H1 (cell line): ENCODE data around the gene PARP15. TPM values are rescaled to one million over a fixed set of nuclear protein-coding genes. Genes with fewer than 3 reads are reported as not detected.

ENCODE experiments used
- CTCF ChIA-PET: fragments of 300-600 bp; sonication (Branson Sonifier 250); formaldehyde crosslinking; loops from one replicate; lab custom pipeline; 2021; ENCODE audit not compliant: partially characterized antibody; lab: Charles Lee
- POLR2A ChIA-PET: fragments of 300-600 bp; sonication (Branson Sonifier 250); formaldehyde crosslinking; loops from one replicate; lab custom pipeline; 2021; ENCODE audit warnings: inconsistent platforms; ENCODE audit not compliant: partially characterized antibody; lab: Charles Lee
- DNase-seq, 2 experiments: peaks; one replicate each; pipeline versions ENCODE4 v3.0.0 to v3.0.0-alpha.2; 2010 to 2022; ENCODE audit warnings: low spot score in 2 of 2, low read depth in 1 of 2, mixed read lengths in 1 of 2
- FAIRE-seq: peaks from 2 replicates; lab custom pipeline; 2011; peaks lifted over from hg19 to GRCh38; lab: Jason Lieb, UNC
- H2AFZ ChIP-seq: 2 replicates; pipeline ENCODE4 v1.8.1; 2012; ENCODE audit warnings: low read length, inconsistent platforms
- H2AK5ac ChIP-seq: 2 replicates; pipeline ENCODE4 v1.6.1; 2013; ENCODE audit warnings: low read depth, low read length
- H2BK120ac ChIP-seq: replicated peaks from 2 replicates; pipeline ENCODE3; 2013; ENCODE audit warnings: low read depth, low read length, inconsistent platforms
- H2BK12ac ChIP-seq: 2 replicates; pipeline ENCODE4 v1.6.1; 2013; ENCODE audit warnings: low read depth, low read length
- H2BK15ac ChIP-seq: 2 replicates; pipeline ENCODE4 v1.6.1; 2013; ENCODE audit warnings: low read length
- H2BK20ac ChIP-seq: 2 replicates; pipeline ENCODE4 v1.6.1; 2013; ENCODE audit warnings: low read length
- H2BK5ac ChIP-seq: 2 replicates; pipeline ENCODE4 v1.6.1; 2013; ENCODE audit warnings: low read depth, low read length
- H3K14ac ChIP-seq: 2 replicates; pipeline ENCODE4 v1.6.1; 2013; ENCODE audit warnings: inconsistent platforms; ENCODE audit not compliant: insufficient read length
- H3K18ac ChIP-seq: 2 replicates; pipeline ENCODE4 v1.6.1; 2013; ENCODE audit warnings: low read length; ENCODE audit errors: extremely low read depth
- H3K23ac ChIP-seq: 2 replicates; pipeline ENCODE4 v1.6.1; 2013; ENCODE audit warnings: inconsistent platforms; ENCODE audit not compliant: insufficient read length
- H3K23me2 ChIP-seq: 2 replicates; pipeline ENCODE4 v1.6.1; 2013; ENCODE audit warnings: low read depth, low read length
- H3K27ac ChIP-seq: 2 replicates; pipeline ENCODE4 v1.6.1; 2011; ENCODE audit warnings: low read depth, low read length, inconsistent platforms
- H3K27me3 ChIP-seq, 4 experiments: replicated peaks in 1 of 4; 1 replicate in 1 of 4; 2 replicates in 3 of 4; pipeline versions ENCODE4 v1.6.1 to v1.8.1; 2011 to 2013; ENCODE audit warnings: low read length in 3 of 4, mild to moderate bottlenecking in 3 of 4, inconsistent platforms in 2 of 4, mixed read lengths in 2 of 4, moderate library complexity in 1 of 4; ENCODE audit not compliant: control insufficient read depth in 3 of 4, insufficient read depth in 3 of 4; ENCODE audit errors: extremely low read depth in 1 of 4
- H3K36me3 ChIP-seq, 4 experiments: 2 replicates each; pipeline versions ENCODE4 v1.6.1 to v1.8.1; 2011 to 2013; ENCODE audit warnings: mild to moderate bottlenecking in 4 of 4, low read length in 3 of 4, moderate library complexity in 2 of 4, control low read depth in 1 of 4, inconsistent platforms in 1 of 4; ENCODE audit not compliant: insufficient read depth in 4 of 4, control insufficient read depth in 2 of 4
- H3K4ac ChIP-seq: replicated peaks from 2 replicates; pipeline ENCODE3; 2013; ENCODE audit warnings: low read length, low read depth, mixed read lengths, inconsistent platforms; ENCODE audit not compliant: insufficient read length
- H3K4me1 ChIP-seq, 4 experiments: replicated peaks in 1 of 4; 1 replicate in 1 of 4; 2 replicates in 3 of 4; pipeline versions ENCODE4 v1.6.1 to v1.8.1; 2011 to 2013; ENCODE audit warnings: low read length in 3 of 4, inconsistent platforms in 2 of 4, mixed read lengths in 1 of 4; ENCODE audit not compliant: insufficient read depth in 4 of 4, control insufficient read depth in 3 of 4
- H3K4me2 ChIP-seq, 2 experiments: 2 replicates each; pipeline versions ENCODE4 v1.6.1 to v1.8.1; 2011 to 2013; ENCODE audit warnings: low read depth in 2 of 2, low read length in 2 of 2, control low read depth in 1 of 2, inconsistent platforms in 1 of 2, mild to moderate bottlenecking in 1 of 2; ENCODE audit not compliant: insufficient read depth in 1 of 2
- H3K4me3 ChIP-seq, 4 experiments: fragments of 200-600, 300-600 bp in 1 of 4; sonication (generic), shearing (Covaris generic), sonication (Bioruptor Twin) in 1 of 4; 2 replicates each; pipeline versions ENCODE4 v1.5.1 to v1.8.1; 2011 to 2016; ENCODE audit warnings: low read length in 4 of 4, low read depth in 3 of 4, control low read depth in 2 of 4, inconsistent platforms in 2 of 4, mild to moderate bottlenecking in 2 of 4, mixed read lengths in 1 of 4, moderate library complexity in 1 of 4; ENCODE audit not compliant: insufficient read depth in 2 of 4; ENCODE audit errors: extremely low read depth in 1 of 4
- H3K56ac ChIP-seq: replicated peaks from 2 replicates; pipeline ENCODE3; 2013; ENCODE audit warnings: low read depth, mild to moderate bottlenecking, mixed read lengths, low read length, inconsistent platforms; ENCODE audit not compliant: insufficient read length
- H3K79me1 ChIP-seq: 2 replicates; pipeline ENCODE4 v1.6.1; 2013; ENCODE audit warnings: low read depth, low read length, control low read depth
- H3K79me2 ChIP-seq, 2 experiments: 2 replicates each; pipeline versions ENCODE4 v1.6.1 to v1.8.1; 2012 to 2013; ENCODE audit warnings: low read length in 2 of 2, mild to moderate bottlenecking in 2 of 2, inconsistent platforms in 1 of 2; ENCODE audit not compliant: insufficient read depth in 2 of 2, control insufficient read depth in 1 of 2
- H3K9ac ChIP-seq, 4 experiments: replicated peaks in 1 of 4; 1 replicate in 1 of 4; 2 replicates in 3 of 4; pipeline versions ENCODE4 v1.6.1 to v1.8.1; 2011 to 2013; ENCODE audit warnings: low read depth in 3 of 4, low read length in 3 of 4, control low read depth in 2 of 4, mild to moderate bottlenecking in 2 of 4, moderate library complexity in 2 of 4, inconsistent platforms in 1 of 4; ENCODE audit errors: extremely low read depth in 1 of 4
- H3K9me3 ChIP-seq, 2 experiments: 2 replicates each; pipeline versions ENCODE4 v1.6.1 to v1.8.1; 2012 to 2013; ENCODE audit warnings: mild to moderate bottlenecking in 2 of 2, moderate library complexity in 2 of 2, control low read depth in 1 of 2, inconsistent platforms in 1 of 2, low read depth in 1 of 2, low read length in 1 of 2, mixed read lengths in 1 of 2; ENCODE audit not compliant: insufficient read depth in 2 of 2
- H4K20me1 ChIP-seq, 2 experiments: replicated peaks in 1 of 2; 2 replicates each; pipeline versions ENCODE3 to v1.8.1; 2011 to 2013; ENCODE audit warnings: inconsistent platforms in 2 of 2, low read length in 2 of 2, mild to moderate bottlenecking in 1 of 2; ENCODE audit not compliant: insufficient read depth in 2 of 2, control insufficient read depth in 1 of 2
- H4K5ac ChIP-seq: 2 replicates; pipeline ENCODE4 v1.6.1; 2013; ENCODE audit warnings: low read length, low read depth, mixed read lengths, inconsistent platforms; ENCODE audit not compliant: insufficient read length
- H4K8ac ChIP-seq: 2 replicates; pipeline ENCODE4 v1.8.0; 2013; ENCODE audit warnings: mild to moderate bottlenecking, moderate library complexity, low read length, inconsistent platforms; ENCODE audit not compliant: insufficient read depth; ENCODE audit errors: extremely low read depth
- H4K91ac ChIP-seq: replicated peaks from 2 replicates; pipeline ENCODE3; 2013; ENCODE audit warnings: low read length, mixed read lengths, inconsistent platforms; ENCODE audit not compliant: insufficient read length
- KDM1A ChIP-seq: fragments of 200-600, 300-600 bp; sonication (generic); IDR thresholded peaks from 2 replicates; pipeline ENCODE4 v1.7.1; 2016; ENCODE audit warnings: mild to moderate bottlenecking, low read length, borderline replicate concordance
- KDM4A ChIP-seq: IDR thresholded peaks from one replicate; pipeline ENCODE4 v1.7.1; 2012; ENCODE audit warnings: low read depth, mild to moderate bottlenecking, moderate library complexity, low read length, inconsistent platforms; ENCODE audit not compliant: severe bottlenecking
- KDM5A ChIP-seq: fragments of 200-600 bp; IDR thresholded peaks from 2 replicates; pipeline ENCODE4 v1.7.1; 2012; ENCODE audit warnings: mild to moderate bottlenecking, low read length, inconsistent platforms, mixed read lengths
- NRF1 ChIP-seq: IDR thresholded peaks from 2 replicates; pipeline ENCODE4 v1.6.1; 2011; ENCODE audit warnings: mild to moderate bottlenecking, low read depth, low read length, improper control_type of control experiment
- RNF2 ChIP-seq: fragments of 200-900, 300-1000 bp; sonication (generic); IDR thresholded peaks from 2 replicates; pipeline ENCODE4 v1.7.1; 2016; ENCODE audit warnings: borderline replicate concordance, low read depth, mild to moderate bottlenecking, antibody characterized with exemption, low read length; ENCODE audit not compliant: poor library complexity, severe bottlenecking; ENCODE audit errors: missing control alignments
- TBP ChIP-seq: IDR thresholded peaks from 2 replicates; pipeline ENCODE4 v1.6.1; 2011; ENCODE audit warnings: low read depth, low read length, improper control_type of control experiment
- WGBS, 2 experiments: shearing (Covaris generic) in 1 of 2; methylation state at CpG; one replicate each; pipeline versions ENCODE4 v1.1.6 to v1.1.7; 2013 to 2015; ENCODE audit warnings: low lambda C conversion rate in 2 of 2, mixed read lengths in 2 of 2, inconsistent platforms in 1 of 2, low coverage in 1 of 2, missing lambda C conversion rate in 1 of 2; ENCODE audit not compliant: insufficient replicate concordance in 2 of 2, insufficient coverage in 1 of 2, insufficient read length in 1 of 2; ENCODE audit errors: extremely low coverage in 1 of 2, missing lambda C conversion rate in 1 of 2; 5-methylcytosine and 5-hydroxymethylcytosine counted together
- polyA plus RNA-seq, 7 experiments: library from polyadenylated mRNA; depleted of rRNA in 3 of 7; stranded (reverse) in 5 of 7; unstranded in 2 of 7; fragments of >200 nt in 5 of 7; fragments of 200-250 nt in 2 of 7; gene quantifications; 1 replicate in 5 of 7; 2 replicates in 1 of 7; 4 replicates in 1 of 7; pipeline versions ENCODE4 v1.2.1 to v1.2.3, GENCODE V29; 2011 to 2013; ENCODE audit warnings: missing spikeins in 2 of 7, mixed read lengths in 2 of 7
- total RNA-seq: library from RNA; stranded (reverse); fragmentation: NEBNext Ultra II Directional; extraction: Animal tissue kit (Norgen Biotek cat#: 25700); gene quantifications from 2 replicates; pipeline ENCODE4 v1.2.1, GENCODE V29; 2021
- TF ChIP-seq, protein P1 (sequence below): IDR thresholded peaks from 2 replicates; pipeline ENCODE4 v1.6.1; 2012; ENCODE audit warnings: inconsistent platforms

Gene PARP15
- total and polyA plus RNA-seq, 2 of the 8 experiments (the other 6 are each of a cell fraction or from before 2014, with no cell fraction given), result 0.37 to 0.45 TPM

DNA sequence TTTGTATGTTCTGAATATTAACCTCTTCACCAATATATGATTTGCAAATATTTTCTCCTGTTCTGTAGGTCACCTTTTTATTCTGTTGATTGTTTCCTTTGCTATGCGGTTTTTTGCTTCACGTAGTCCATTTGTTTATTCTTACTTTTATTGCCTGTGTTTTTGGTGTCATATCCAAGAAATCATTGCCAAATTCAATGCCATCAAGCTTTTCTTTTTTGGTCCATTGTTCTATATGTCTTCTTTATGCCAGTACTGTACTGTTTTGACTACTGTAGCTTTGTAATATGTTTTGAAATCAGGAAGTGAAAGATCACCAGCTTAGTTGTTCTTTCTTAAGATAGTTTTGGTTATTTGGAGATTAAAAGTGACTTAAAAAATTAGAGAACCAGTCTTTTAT lies 4.2 kb downstream of the PARP15 start:
- H3K9me3 ChIP-seq, result peaks cover 7 to 8% of the 10 kb centered on the region in 2 experiments; a peak in 3 of 4 replicates
- no peak overlapping the region for H3K27ac ChIP-seq
- no peak overlapping the region for H4K5ac ChIP-seq
- H3K4me1 ChIP-seq, result no peaks in the 10 kb centered on the region
- no peak overlapping the region for H2BK5ac ChIP-seq
- H2AK5ac ChIP-seq, result no peak overlapping the region
- H3K4me3 ChIP-seq, result no peak overlapping the region
- H2BK120ac ChIP-seq, result no peak overlapping the region
- 88% methylated on average over 2 of the region's 2 CpGs; no CpG with 5 or more reads in 1 of the 2 experiments for WGBS, 2 experiments
- FAIRE-seq, result no peak
- no peak overlapping the region for H3K4ac ChIP-seq
- no peak overlapping the region for H2BK12ac ChIP-seq
- no peak overlapping the region for H3K23ac ChIP-seq
- H2BK20ac ChIP-seq, result no peak overlapping the region
- DNase-seq, result no peak
- no peaks in the 10 kb centered on the region for H3K79me2 ChIP-seq
- no peaks in the 10 kb centered on the region for H4K20me1 ChIP-seq
- no peak overlapping the region for H3K9ac ChIP-seq
- H2AFZ ChIP-seq, result no peak overlapping the region
- peaks cover 0 to 3% (median 0%) of the 10 kb centered on the region in 4 experiments; a peak in 3 of 8 replicates for H3K36me3 ChIP-seq
- H3K27me3 ChIP-seq, result peaks cover 0 to 10% (median 6%) of the 10 kb centered on the region in 4 experiments; a peak in 4 of 7 replicates
- H2BK15ac ChIP-seq, result no peak overlapping the region
- POLR2A ChIA-PET, result no interaction called here
- TF ChIP-seq NRF1 (no peak), KDM5A (no peak), KDM1A (no peak), RNF2 (no peak), TBP (no peak), KDM4A (no peak)
- TF ChIP-seq, protein P1, sequence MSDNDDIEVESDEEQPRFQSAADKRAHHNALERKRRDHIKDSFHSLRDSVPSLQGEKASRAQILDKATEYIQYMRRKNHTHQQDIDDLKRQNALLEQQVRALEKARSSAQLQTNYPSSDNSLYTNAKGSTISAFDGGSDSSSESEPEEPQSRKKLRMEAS, result no peak
- H3K4me2 ChIP-seq, result no peak overlapping the region
- no peaks in the 10 kb centered on the region for H3K79me1 ChIP-seq
- H3K23me2 ChIP-seq, result no peaks in the 10 kb centered on the region; the same call in 1 of the 2 replicates
- no peak overlapping the region for H3K56ac ChIP-seq
- H4K8ac ChIP-seq, result no peak overlapping the region
- no peak overlapping the region for H4K91ac ChIP-seq
- no peak overlapping the region for H3K18ac ChIP-seq
- CTCF ChIA-PET, result interaction anchor here (0.7 kb wide), 2 partner anchors 87 to 148 kb away, joined by 3 to 5 read pairs; no protein-coding TSS in a partner anchor
- no peak overlapping the region for H3K14ac ChIP-seq
